Aorta (tissue), 5 donors: ENCODE measurements around the gene ERLIN1. TPM values are rescaled to one million over a fixed set of nuclear protein-coding genes. Genes with fewer than 3 reads are reported as not detected.
"Not testable (repeated sequence)": the region's sequence is repeated elsewhere in the genome, so short reads cannot be mapped to it uniquely, and the experiment has no call there.

Source experiments
- ATAC-seq: fragments of 200-7000 bp; cut with Tn5 transposase; one replicate; pipeline ENCODE4 v1.9.1; 2022; ENCODE audit warnings: moderate library complexity; ENCODE audit not compliant: low FRiP score
- DNase-seq, 2 donors: peaks; one replicate each; pipeline ENCODE4 v3.0.0-alpha.2; 2020
- H3K27ac ChIP-seq, 2 donors: one replicate each; pipeline ENCODE4 v1.5.1; 2013; ENCODE audit warnings: low read length in 2 of 2, mild to moderate bottlenecking in 2 of 2, moderate library complexity in 2 of 2, control low read depth in 1 of 2, inconsistent platforms in 1 of 2, low read depth in 1 of 2
- H3K27me3 ChIP-seq, 2 donors: one replicate each; pipeline ENCODE4 v1.6.1; 2013; ENCODE audit warnings: control low read depth in 1 of 2, low read length in 1 of 2, mild to moderate bottlenecking in 1 of 2, moderate library complexity in 1 of 2; ENCODE audit not compliant: insufficient read depth in 2 of 2, control insufficient read depth in 1 of 2
- H3K36me3 ChIP-seq, 2 donors: one replicate each; pipeline ENCODE4 v1.6.1; 2013; ENCODE audit warnings: control low read depth in 1 of 2, low read length in 1 of 2, mild to moderate bottlenecking in 1 of 2; ENCODE audit not compliant: insufficient read depth in 2 of 2, control insufficient read depth in 1 of 2
- H3K4me1 ChIP-seq, 2 donors: one replicate each; pipeline ENCODE4 v1.6.1; 2013; ENCODE audit warnings: low read length in 2 of 2, control low read depth in 1 of 2, mild to moderate bottlenecking in 1 of 2, moderate library complexity in 1 of 2; ENCODE audit not compliant: insufficient read depth in 2 of 2, control insufficient read depth in 1 of 2
- H3K4me3 ChIP-seq, 2 donors: one replicate each; pipeline ENCODE4 v1.5.1; 2013; ENCODE audit warnings: low read length in 2 of 2, control low read depth in 1 of 2, mild to moderate bottlenecking in 1 of 2
- H3K9me3 ChIP-seq: one replicate; pipeline ENCODE4 v1.6.1; 2013; ENCODE audit warnings: mild to moderate bottlenecking, low read length; ENCODE audit not compliant: control insufficient read depth
- WGBS, 2 donors: extraction: QIAGEN DNeasy Blood & Tissue Kit; methylation state at CpG; one replicate each; pipeline ENCODE4 v1.1.7; 2013; 5-methylcytosine and 5-hydroxymethylcytosine counted together
- intact Hi-C, 2 donors: fragments of 100-400 bp; cut with DNase I; formaldehyde crosslinking; loops; one replicate each; pipeline versions ENCODE4 v1.14.2 to v1.15.0; 2022
- polyA plus RNA-seq, 2 donors: library from polyadenylated mRNA; stranded (reverse); fragments of 200-250 nt; gene quantifications; one replicate each; pipeline ENCODE4 v1.2.3, GENCODE V29; 2013
- total RNA-seq, 2 donors: library from RNA; stranded (reverse); fragmentation: NEBNext Ultra II Directional; extraction: Animal tissue kit (Norgen Biotek cat#: 25700); gene quantifications; one replicate each; pipeline ENCODE4 v1.2.1, GENCODE V29; 2021
- donor health status: healthy with polysubstance abuse.
- donor health status: Bipolar disorder and iron deficiency.
- donor health status: DM: no; HTN: no; CAD: no.
- donor health status: DM: no; HTN: no; CAD: no.
- donor health status: DM: yes; HTN: yes; CAD: no.

ERLIN1 gene
- total and polyA plus RNA-seq, 4 donors: 5.9 to 20.7 (median 9.9) TPM

GRCh38 chr10:100133801-100134200 is 52.0 kb downstream of the ERLIN1 start:
- WGBS, 2 donors: 92 to 100% methylated on average over 1 of the region's 1 CpG

GRCh38 chr10:100132427-100132826 is 53.4 kb downstream of the ERLIN1 start:
- 88 to 89% methylated on average over 2 of the region's 2 CpGs for WGBS, 2 donors
- ATAC-seq (no peak), DNase-seq (no peak)
- intact Hi-C loops: no loop called here
- H3K4me1 ChIP-seq: no peaks in the 10 kb centered on the region
- no peak overlapping the region for H3K27ac ChIP-seq
- H3K9me3 ChIP-seq: peaks cover 2% of the 10 kb centered on the region
- no peaks in the 10 kb centered on the region for H3K36me3 ChIP-seq
- H3K4me3 ChIP-seq: no peak overlapping the region
- no peaks in the 10 kb centered on the region for H3K27me3 ChIP-seq

More at GRCh38 chr10:100133801-100134200, 52.0 kb downstream of the ERLIN1 start:
- ATAC-seq (no peak), DNase-seq (no peak)
- intact Hi-C loops: no loop called here
- peaks cover 2% of the 10 kb centered on the region for H3K9me3 ChIP-seq
- H3K4me3 ChIP-seq: no peak overlapping the region
- H3K4me1 ChIP-seq: no peaks in the 10 kb centered on the region
- H3K36me3 ChIP-seq: no peaks in the 10 kb centered on the region
- H3K27ac ChIP-seq: no peak overlapping the region
- no peaks in the 10 kb centered on the region for H3K27me3 ChIP-seq

GRCh38 chr10:100131571-100131970 is 54.3 kb downstream of the ERLIN1 start:
- DNase-seq: no peak
- Histone ChIP-seq H3K4me1 (no peaks in the 10 kb centered on the region), H3K36me3 (no peaks in the 10 kb centered on the region), H3K27ac (no peak overlapping the region), H3K9me3 (peaks cover 2% of the 10 kb centered on the region), H3K27me3 (no peaks in the 10 kb centered on the region), H3K4me3 (no peak overlapping the region)
- WGBS, 2 donors: 85 to 86% methylated on average over 3 of the region's 3 CpGs
- intact Hi-C loops: no loop called here
- ATAC-seq: no peak

- DNase-seq: no peak
- 63 to 68% methylated on average over 7 of the region's 7 CpGs for WGBS, 2 donors
- H3K4me3 ChIP-seq: no peak overlapping the region
- H3K9me3 ChIP-seq: peaks cover 1% of the 10 kb centered on the region
- intact Hi-C loops: no loop called here
- no peaks in the 10 kb centered on the region for H3K36me3 ChIP-seq
- no peaks in the 10 kb centered on the region for H3K4me1 ChIP-seq
- no peaks in the 10 kb centered on the region for H3K27me3 ChIP-seq
- no peak for ATAC-seq
- no peak overlapping the region for H3K27ac ChIP-seq
Measured at GRCh38 chr10:100130831-100131230, 55.0 kb downstream of the ERLIN1 start.

GRCh38 chr10:100129424-100129823 is 56.4 kb downstream of the ERLIN1 start:
- Histone ChIP-seq H3K36me3 (no peaks in the 10 kb centered on the region), H3K9me3 (peaks cover 1% of the 10 kb centered on the region), H3K4me3 (no peak overlapping the region), H3K27ac (no peak overlapping the region), H3K4me1 (no peaks in the 10 kb centered on the region), H3K27me3 (no peaks in the 10 kb centered on the region)
- DNase-seq (no peak), ATAC-seq (no peak)
- intact Hi-C loops: no loop called here
- whole genome bisulfite sequencing, 2 donors: 70 to 75% methylated on average over 9 of the region's 9 CpGs

GRCh38 chr10:100128951-100129350 is 56.9 kb downstream of the ERLIN1 start:
- Histone ChIP-seq H3K27ac (no peak overlapping the region), H3K36me3 (no peaks in the 10 kb centered on the region), H3K9me3 (peaks cover 1% of the 10 kb centered on the region), H3K4me3 (no peak overlapping the region), H3K27me3 (no peaks in the 10 kb centered on the region), H3K4me1 (no peaks in the 10 kb centered on the region)
- DNase-seq: no peak
- 78 to 80% methylated on average over 8 of the region's 8 CpGs for WGBS, 2 donors
- intact Hi-C loops: no loop called here
- no peak for ATAC-seq

- ATAC-seq, H3K4me1 ChIP-seq, H3K27ac ChIP-seq, H3K36me3 ChIP-seq, H3K9me3 ChIP-seq, intact Hi-C loops, DNase-seq, H3K27me3 ChIP-seq, H3K4me3 ChIP-seq: not testable (repeated sequence)
- WGBS, 2 donors: 65 to 75% methylated on average over 2 of the region's 2 CpGs
Measured at GRCh38 chr10:100125335-100125734, 60.5 kb downstream of the ERLIN1 start.

- no peak for ATAC-seq
Measured at GRCh38 chr10:100124097-100124496, 61.7 kb downstream of the ERLIN1 start.

GRCh38 chr10:100122780-100123179 is 63.0 kb downstream of the ERLIN1 start:
- Histone ChIP-seq H3K4me1 (no peaks in the 10 kb centered on the region), H3K27ac (no peak overlapping the region), H3K9me3 (peaks cover 1% of the 10 kb centered on the region), H3K36me3 (no peaks in the 10 kb centered on the region), H3K27me3 (no peaks in the 10 kb centered on the region), H3K4me3 (no peak overlapping the region)
- intact Hi-C loops: no loop called here
- no peak for ATAC-seq
- no peak for DNase-seq

More at GRCh38 chr10:100124097-100124496, 61.7 kb downstream of the ERLIN1 start:
- H3K27ac ChIP-seq: no peak overlapping the region
- no peak for DNase-seq
- intact Hi-C loops: no loop called here
- WGBS, 2 donors: 87 to 90% methylated on average over 4 of the region's 4 CpGs
- H3K9me3 ChIP-seq: peaks cover 1% of the 10 kb centered on the region
- no peaks in the 10 kb centered on the region for H3K4me1 ChIP-seq
- no peaks in the 10 kb centered on the region for H3K27me3 ChIP-seq
- no peaks in the 10 kb centered on the region for H3K36me3 ChIP-seq
- no peak overlapping the region for H3K4me3 ChIP-seq
